ENCODE data around the gene COL10A1. TPM values are rescaled to one million over a fixed set of nuclear protein-coding genes. Genes with fewer than 3 reads are reported as not detected.
A peak's percentile ranks its signal among the peaks of the same experiment; 100 is the strongest.

Gene COL10A1
- total and polyA plus RNA-seq, 2 experiments from 2014 or later: 0.28 to 0.31 TPM

DNA sequence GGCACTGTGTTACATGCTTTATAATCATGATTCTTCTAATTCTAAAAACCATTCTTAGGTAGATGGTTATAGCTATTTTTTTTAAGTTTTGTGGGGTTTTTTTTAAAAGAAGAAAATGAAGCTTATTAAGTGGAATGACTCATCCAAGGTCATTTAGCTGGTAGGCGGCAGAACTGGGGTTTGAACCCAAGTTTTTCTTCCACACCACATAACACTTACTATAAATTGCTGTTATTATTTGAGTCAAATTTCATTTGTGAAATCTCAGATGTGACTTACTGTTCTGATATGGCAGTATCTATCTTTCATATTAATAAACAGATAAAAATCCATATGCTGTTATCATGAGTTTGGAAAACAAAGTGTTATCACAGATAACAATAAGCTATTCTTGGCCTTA lies 10.4 kb upstream of the COL10A1 start (continued):
- TF ChIP-seq EZH2phosphoT487 (IDR thresholded peaks at IDR 0.05; ENCODE audit: unreplicated experiment): no peak
- no peak for TF ChIP-seq STAT1 (IDR thresholded peaks at IDR 0.05; ENCODE audit: unreplicated experiment)
- TF ChIP-seq NANOG (IDR thresholded peaks at IDR 0.05; ENCODE audit: borderline replicate concordance): no peak
- TF ChIP-seq, protein P1, sequence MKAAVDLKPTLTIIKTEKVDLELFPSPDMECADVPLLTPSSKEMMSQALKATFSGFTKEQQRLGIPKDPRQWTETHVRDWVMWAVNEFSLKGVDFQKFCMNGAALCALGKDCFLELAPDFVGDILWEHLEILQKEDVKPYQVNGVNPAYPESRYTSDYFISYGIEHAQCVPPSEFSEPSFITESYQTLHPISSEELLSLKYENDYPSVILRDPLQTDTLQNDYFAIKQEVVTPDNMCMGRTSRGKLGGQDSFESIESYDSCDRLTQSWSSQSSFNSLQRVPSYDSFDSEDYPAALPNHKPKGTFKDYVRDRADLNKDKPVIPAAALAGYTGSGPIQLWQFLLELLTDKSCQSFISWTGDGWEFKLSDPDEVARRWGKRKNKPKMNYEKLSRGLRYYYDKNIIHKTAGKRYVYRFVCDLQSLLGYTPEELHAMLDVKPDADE (IDR thresholded peaks at IDR 0.05): no peak
- TF ChIP-seq POLR2AphosphoS5 (IDR thresholded peaks at IDR 0.05; ENCODE audit: low read depth): no peak

DNA sequence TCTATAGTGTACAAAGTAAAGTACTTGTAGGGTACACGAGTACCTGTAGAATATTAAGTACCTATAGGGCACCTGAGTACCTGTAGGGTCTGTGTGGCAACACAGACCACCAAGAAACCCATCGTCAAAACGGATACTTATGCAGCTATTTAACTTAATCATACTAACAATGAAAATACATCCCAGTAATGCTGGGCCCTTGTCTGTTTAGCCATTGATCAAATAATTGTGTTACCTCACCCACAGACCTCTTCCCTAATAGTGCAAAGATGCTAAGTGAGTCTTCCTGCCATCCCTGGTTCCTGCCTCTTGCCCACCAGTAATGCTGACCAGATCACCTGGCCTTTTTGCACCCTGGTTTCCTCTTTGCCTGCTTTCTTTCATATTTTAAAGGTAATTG lies 7.5 kb upstream of the COL10A1 start:
- DNase-seq (ENCODE audit: low spot score) (peak; percentile 43), ATAC-seq (peak; percentile 60)
- H3K4me2 ChIP-seq: peak overlapping the region; percentile 0; the same call in 1 of the 2 replicates
- H3K36me3 ChIP-seq (ENCODE audit: insufficient read depth): no peaks in the 10 kb centered on the region
- H3K27ac ChIP-seq (ENCODE audit: low read depth): peak overlapping the region; percentile 41; the same call in 1 of the 2 replicates
- H3K9me2 ChIP-seq (ENCODE audit: insufficient read depth): no peaks in the 10 kb centered on the region
- peaks cover 17% of the 10 kb centered on the region for H3K4me1 ChIP-seq (ENCODE audit: insufficient read depth)
- no peaks in the 10 kb centered on the region for H3F3A ChIP-seq (replicated peaks; ENCODE audit: low read depth)
- H3K4me1 Mint-ChIP-seq: peaks cover 19% of the 10 kb centered on the region
- H3K27me3 ChIP-seq (ENCODE audit: insufficient read depth): no peaks in the 10 kb centered on the region
- no peaks in the 10 kb centered on the region for H3K27me3 Mint-ChIP-seq (ENCODE audit: insufficient read depth, low read depth, poor library complexity)
- H4K20me1 ChIP-seq (replicated peaks; ENCODE audit: insufficient read depth): no peaks in the 10 kb centered on the region
- no peak overlapping the region for H3K27ac Mint-ChIP-seq
- H3K4me3 ChIP-seq: no peak overlapping the region
- no peaks in the 10 kb centered on the region for H3K79me2 ChIP-seq (replicated peaks; ENCODE audit: insufficient read depth)
- H3K4me3 Mint-ChIP-seq: no peak overlapping the region
- H3K9me3 Mint-ChIP-seq: no peaks in the 10 kb centered on the region
- TF ChIP-seq, protein P2, sequence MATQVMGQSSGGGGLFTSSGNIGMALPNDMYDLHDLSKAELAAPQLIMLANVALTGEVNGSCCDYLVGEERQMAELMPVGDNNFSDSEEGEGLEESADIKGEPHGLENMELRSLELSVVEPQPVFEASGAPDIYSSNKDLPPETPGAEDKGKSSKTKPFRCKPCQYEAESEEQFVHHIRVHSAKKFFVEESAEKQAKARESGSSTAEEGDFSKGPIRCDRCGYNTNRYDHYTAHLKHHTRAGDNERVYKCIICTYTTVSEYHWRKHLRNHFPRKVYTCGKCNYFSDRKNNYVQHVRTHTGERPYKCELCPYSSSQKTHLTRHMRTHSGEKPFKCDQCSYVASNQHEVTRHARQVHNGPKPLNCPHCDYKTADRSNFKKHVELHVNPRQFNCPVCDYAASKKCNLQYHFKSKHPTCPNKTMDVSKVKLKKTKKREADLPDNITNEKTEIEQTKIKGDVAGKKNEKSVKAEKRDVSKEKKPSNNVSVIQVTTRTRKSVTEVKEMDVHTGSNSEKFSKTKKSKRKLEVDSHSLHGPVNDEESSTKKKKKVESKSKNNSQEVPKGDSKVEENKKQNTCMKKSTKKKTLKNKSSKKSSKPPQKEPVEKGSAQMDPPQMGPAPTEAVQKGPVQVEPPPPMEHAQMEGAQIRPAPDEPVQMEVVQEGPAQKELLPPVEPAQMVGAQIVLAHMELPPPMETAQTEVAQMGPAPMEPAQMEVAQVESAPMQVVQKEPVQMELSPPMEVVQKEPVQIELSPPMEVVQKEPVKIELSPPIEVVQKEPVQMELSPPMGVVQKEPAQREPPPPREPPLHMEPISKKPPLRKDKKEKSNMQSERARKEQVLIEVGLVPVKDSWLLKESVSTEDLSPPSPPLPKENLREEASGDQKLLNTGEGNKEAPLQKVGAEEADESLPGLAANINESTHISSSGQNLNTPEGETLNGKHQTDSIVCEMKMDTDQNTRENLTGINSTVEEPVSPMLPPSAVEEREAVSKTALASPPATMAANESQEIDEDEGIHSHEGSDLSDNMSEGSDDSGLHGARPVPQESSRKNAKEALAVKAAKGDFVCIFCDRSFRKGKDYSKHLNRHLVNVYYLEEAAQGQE (IDR thresholded peaks at IDR 0.05; ENCODE audit: unreplicated experiment): no peak
- TF ChIP-seq EZH2 (IDR thresholded peaks at IDR 0.05; ENCODE audit: low read depth, unreplicated experiment) (no peak), NANOG (IDR thresholded peaks at IDR 0.05; ENCODE audit: borderline replicate concordance) (peak; percentile 57; the same call in 1 of the 2 replicates)
- H2AFZ ChIP-seq: no peak overlapping the region
- peaks cover 3% of the 10 kb centered on the region; the same call in 1 of the 3 replicates for H3K36me3 Mint-ChIP-seq (ENCODE audit: low read depth)

DNA sequence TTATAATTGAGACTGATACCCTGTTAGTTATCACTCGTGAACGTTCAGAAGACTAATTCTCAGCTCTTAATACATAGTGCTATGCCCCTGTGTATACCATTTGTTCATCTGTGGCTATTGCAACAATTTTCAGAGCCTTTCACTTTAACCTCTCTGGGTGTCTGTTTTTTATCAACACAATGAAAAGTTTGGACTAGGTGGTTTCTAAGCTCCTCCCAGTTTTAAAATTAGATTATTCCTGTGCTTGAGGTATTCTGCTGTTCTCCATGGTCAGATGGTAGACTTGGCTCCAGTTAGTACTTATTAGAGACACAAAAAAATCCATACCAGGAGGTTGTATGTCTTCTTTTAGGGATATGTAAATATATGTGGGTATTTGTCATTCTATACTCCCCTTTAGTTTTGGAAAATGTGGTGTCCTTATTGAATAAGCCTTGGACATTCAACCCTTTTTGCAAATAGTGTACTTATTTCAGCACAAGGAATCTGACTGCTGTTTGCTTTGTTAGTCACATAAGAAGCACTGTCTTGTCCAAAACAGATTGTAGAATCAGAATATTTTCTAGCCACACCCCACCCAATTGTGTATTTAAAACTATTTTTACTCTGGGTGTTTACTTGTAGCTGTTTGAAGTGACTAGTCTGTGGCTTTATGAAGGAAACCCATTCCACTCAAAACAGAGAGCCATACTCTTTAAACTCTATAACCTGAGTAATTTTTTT lies 2.0 kb upstream of the COL10A1 start:
- no peak overlapping the region for H3K4me3 ChIP-seq
- no peaks in the 10 kb centered on the region for H3K9me3 Mint-ChIP-seq
- no peaks in the 10 kb centered on the region for H3K27me3 ChIP-seq (ENCODE audit: insufficient read depth)
- H3K4me3 Mint-ChIP-seq: no peak overlapping the region
- peaks cover 3% of the 10 kb centered on the region; the same call in 1 of the 3 replicates for H3K36me3 Mint-ChIP-seq (ENCODE audit: low read depth)
- peaks cover 5% of the 10 kb centered on the region for H3K4me1 Mint-ChIP-seq
- ATAC-seq: no peak
- DNase-seq (ENCODE audit: low spot score): no peak
- no peaks in the 10 kb centered on the region for H3K9me2 ChIP-seq (ENCODE audit: insufficient read depth)
- no peak overlapping the region for H3K27ac ChIP-seq (ENCODE audit: low read depth)
- no peak overlapping the region for H3K4me2 ChIP-seq
- H3F3A ChIP-seq (replicated peaks; ENCODE audit: low read depth): no peaks in the 10 kb centered on the region
- H3K27me3 Mint-ChIP-seq (ENCODE audit: insufficient read depth, low read depth, poor library complexity): no peaks in the 10 kb centered on the region
- peaks cover 4% of the 10 kb centered on the region for H3K4me1 ChIP-seq (ENCODE audit: insufficient read depth)
- H3K36me3 ChIP-seq (ENCODE audit: insufficient read depth): no peaks in the 10 kb centered on the region
- H4K20me1 ChIP-seq (replicated peaks; ENCODE audit: insufficient read depth): no peaks in the 10 kb centered on the region
- no peak overlapping the region for H2AFZ ChIP-seq
- no peak overlapping the region for H3K27ac Mint-ChIP-seq
- H3K79me2 ChIP-seq (replicated peaks; ENCODE audit: insufficient read depth): no peaks in the 10 kb centered on the region
- TF ChIP-seq NANOG (IDR thresholded peaks at IDR 0.05; ENCODE audit: borderline replicate concordance): no peak
- TF ChIP-seq, protein P2 (IDR thresholded peaks at IDR 0.05; ENCODE audit: unreplicated experiment): no peak
- TF ChIP-seq ZNF331 (CRISPR knock-in tag; IDR thresholded peaks at IDR 0.05; ENCODE audit: low read depth): no peak
- no peak for TF ChIP-seq JUNB (IDR thresholded peaks at IDR 0.05; ENCODE audit: unreplicated experiment)
- no peak for TF ChIP-seq ZNF114 (CRISPR knock-in tag; IDR thresholded peaks at IDR 0.05)
- TF ChIP-seq EZH2phosphoT487 (IDR thresholded peaks at IDR 0.05; ENCODE audit: unreplicated experiment): no peak
- no peak for TF ChIP-seq POLR2AphosphoS5 (IDR thresholded peaks at IDR 0.05; ENCODE audit: low read depth)
- TF ChIP-seq, protein P3, sequence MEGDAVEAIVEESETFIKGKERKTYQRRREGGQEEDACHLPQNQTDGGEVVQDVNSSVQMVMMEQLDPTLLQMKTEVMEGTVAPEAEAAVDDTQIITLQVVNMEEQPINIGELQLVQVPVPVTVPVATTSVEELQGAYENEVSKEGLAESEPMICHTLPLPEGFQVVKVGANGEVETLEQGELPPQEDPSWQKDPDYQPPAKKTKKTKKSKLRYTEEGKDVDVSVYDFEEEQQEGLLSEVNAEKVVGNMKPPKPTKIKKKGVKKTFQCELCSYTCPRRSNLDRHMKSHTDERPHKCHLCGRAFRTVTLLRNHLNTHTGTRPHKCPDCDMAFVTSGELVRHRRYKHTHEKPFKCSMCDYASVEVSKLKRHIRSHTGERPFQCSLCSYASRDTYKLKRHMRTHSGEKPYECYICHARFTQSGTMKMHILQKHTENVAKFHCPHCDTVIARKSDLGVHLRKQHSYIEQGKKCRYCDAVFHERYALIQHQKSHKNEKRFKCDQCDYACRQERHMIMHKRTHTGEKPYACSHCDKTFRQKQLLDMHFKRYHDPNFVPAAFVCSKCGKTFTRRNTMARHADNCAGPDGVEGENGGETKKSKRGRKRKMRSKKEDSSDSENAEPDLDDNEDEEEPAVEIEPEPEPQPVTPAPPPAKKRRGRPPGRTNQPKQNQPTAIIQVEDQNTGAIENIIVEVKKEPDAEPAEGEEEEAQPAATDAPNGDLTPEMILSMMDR (conservative IDR thresholded peaks at IDR 0.05; ENCODE audit: low read depth in 2 of 2): no peak

Data from GM23338 (cell line).